Esophagus squamous epithelium (tissue), 5 donors: ENCODE measurements around the gene UTP4. TPM values are rescaled to one million over a fixed set of nuclear protein-coding genes. Genes with fewer than 3 reads are reported as not detected.

Source experiments
- DNase-seq: peaks from one replicate; lab custom pipeline; 2025; lab: John Stamatoyannopoulos, UW
- H3K27ac ChIP-seq, 4 donors: fragments of 200-600 bp; sonication (generic); one replicate each; pipeline ENCODE4 v1.5.1; 2016 to 2019; ENCODE audit warnings: mild to moderate bottlenecking in 1 of 4
- H3K27me3 ChIP-seq, 4 donors: fragments of 200-600 bp; sonication (generic); 1 replicate in 3 of 4; 2 replicates in 1 of 4; pipeline versions ENCODE4 v1.5.1 to v1.6.0; 2017 to 2021; ENCODE audit warnings: antibody characterized with exemption in 1 of 4
- H3K36me3 ChIP-seq, 3 donors: fragments of 200-600 bp; sonication (generic); one replicate each; pipeline ENCODE4 v1.5.1; 2016 to 2019
- H3K4me1 ChIP-seq, 3 donors: fragments of 200-600 bp; sonication (generic); one replicate each; pipeline ENCODE4 v1.5.1; 2017 to 2019
- H3K4me3 ChIP-seq, 4 donors: fragments of 200-600 bp; sonication (generic); 1 replicate in 3 of 4; 2 replicates in 1 of 4; pipeline ENCODE4 v1.5.1; 2016 to 2019; ENCODE audit warnings: mild to moderate bottlenecking in 2 of 4, moderate library complexity in 1 of 4
- H3K9me3 ChIP-seq, 3 donors: fragments of 200-600 bp; sonication (generic); one replicate each; pipeline ENCODE4 v1.5.1; 2016 to 2019
- CTCF ChIP-seq, 6 experiments: fragments of 450-650 bp in 4 of 6; fragments of 200-600 bp in 2 of 6; sonication (generic) in 2 of 6; IDR thresholded peaks; one replicate each; pipeline ENCODE4 v1.5.1; 2016 to 2019; ENCODE audit warnings: antibody characterized with exemption in 6 of 6, mild to moderate bottlenecking in 4 of 6, moderate library complexity in 4 of 6
- POLR2A ChIP-seq, 4 donors: fragments of 450-650 bp; IDR thresholded peaks; one replicate each; pipeline ENCODE4 v1.6.1; 2017; ENCODE audit warnings: antibody characterized with exemption in 4 of 4, mild to moderate bottlenecking in 4 of 4, moderate library complexity in 3 of 4
- WGBS, 2 donors: methylation state at CpG; one replicate each; pipeline ENCODE4 v1.1.5; 2018; 5-methylcytosine and 5-hydroxymethylcytosine counted together
- intact Hi-C: fragments of 100-400 bp; cut with DNase I; formaldehyde crosslinking; loops from one replicate; pipeline ENCODE4 v1.15.0; 2022
- small RNA-seq, 4 donors: library from RNA; depleted of rRNA; stranded (forward); fragments of <200 nt; gene quantifications; one replicate each; pipeline ENCODE3, GENCODE V24; 2016
- total RNA-seq, 4 donors: library from RNA; depleted of rRNA; stranded (reverse); fragments of >200 nt; gene quantifications; one replicate each; pipeline ENCODE4 v1.1.0, GENCODE V29; 2016
- donor health status: DM: yes; HTN: yes; CAD: no.

The UTP4 gene
- total RNA-seq, 4 donors from 2014 or later: 18.3 to 42.2 (median 28.6) TPM

- peaks cover 12 to 96% (median 50%) of the 10 kb centered on the region in 3 donors for H3K4me1 ChIP-seq
- no peaks in the 10 kb centered on the region for H3K36me3 ChIP-seq
- H3K4me3 ChIP-seq: no peak overlapping the region
- 30 to 44% methylated on average over 2 of the region's 2 CpGs for WGBS, 2 donors
- no peaks in the 10 kb centered on the region for H3K9me3 ChIP-seq
- intact Hi-C loops: no loop called here
- DNase-seq: no peak
- H3K27ac ChIP-seq: peak overlapping the region in 3 of 4 donors; percentile 31 to 59 (median 49)
- TF ChIP-seq CTCF (IDR thresholded peaks at IDR 0.05) (no peak), POLR2A (IDR thresholded peaks at IDR 0.05) (no peak)
- H3K27me3 ChIP-seq: no peaks in the 10 kb centered on the region
Observed at GRCh38 chr16:69201291-69201690, 68.8 kb downstream of the UTP4 start.

- no peaks in the 10 kb centered on the region for H3K36me3 ChIP-seq
- H3K27me3 ChIP-seq: no peaks in the 10 kb centered on the region
- H3K4me1 ChIP-seq: peaks cover 12 to 93% (median 50%) of the 10 kb centered on the region in 3 donors
- 21 to 40% methylated on average over 2 of the region's 2 CpGs for WGBS, 2 donors
- intact Hi-C loops: no loop called here
- H3K27ac ChIP-seq: peak overlapping the region in 3 of 4 donors; percentile 49 to 66 (median 59)
- TF ChIP-seq POLR2A (IDR thresholded peaks at IDR 0.05) (no peak), CTCF (IDR thresholded peaks at IDR 0.05) (no peak)
- DNase-seq: no peak
- no peak overlapping the region for H3K4me3 ChIP-seq
- no peaks in the 10 kb centered on the region for H3K9me3 ChIP-seq
Observed at GRCh38 chr16:69201787-69202186, 69.3 kb downstream of the UTP4 start.

- H3K36me3 ChIP-seq: no peaks in the 10 kb centered on the region
Observed at GRCh38 chr16:69204172-69204571, 71.7 kb downstream of the UTP4 start.

GRCh38 chr16:69209735-69210134, 77.3 kb downstream of the UTP4 start:
- TF ChIP-seq POLR2A (IDR thresholded peaks at IDR 0.05): no peak
- TF ChIP-seq CTCF (IDR thresholded peaks at IDR 0.05): no peak
- peaks cover 0 to 6% (median 0%) of the 10 kb centered on the region in 3 donors for H3K36me3 ChIP-seq
- no peak for DNase-seq
- H3K4me1 ChIP-seq: peaks cover 0 to 19% (median 12%) of the 10 kb centered on the region in 3 donors
- no peaks in the 10 kb centered on the region for H3K9me3 ChIP-seq
- no peak overlapping the region for H3K27ac ChIP-seq
- 86 to 88% methylated on average over 4 of the region's 4 CpGs for WGBS, 2 donors
- no peaks in the 10 kb centered on the region for H3K27me3 ChIP-seq
- H3K4me3 ChIP-seq: no peak overlapping the region
- intact Hi-C loops: no loop called here

More at GRCh38 chr16:69204172-69204571, 71.7 kb downstream of the UTP4 start:
- TF ChIP-seq POLR2A (IDR thresholded peaks at IDR 0.05): no peak
- no peak for TF ChIP-seq CTCF (IDR thresholded peaks at IDR 0.05)
- Histone ChIP-seq H3K4me3 (no peak overlapping the region), H3K27me3 (no peaks in the 10 kb centered on the region), H3K4me1 (peaks cover 12 to 75% (median 45%) of the 10 kb centered on the region in 3 donors), H3K27ac (peak overlapping the region; percentile 9 to 62 (median 38)), H3K9me3 (no peaks in the 10 kb centered on the region)
- intact Hi-C loops: no loop called here
- no peak for DNase-seq

- Histone ChIP-seq H3K27ac (peak overlapping the region in 2 of 4 donors; percentile 28 to 33), H3K4me1 (peaks cover 11 to 58% (median 20%) of the 10 kb centered on the region in 3 donors), H3K9me3 (no peaks in the 10 kb centered on the region), H3K27me3 (no peaks in the 10 kb centered on the region), H3K36me3 (peaks cover 0 to 5% (median 0%) of the 10 kb centered on the region in 3 donors), H3K4me3 (no peak overlapping the region)
- intact Hi-C loops: no loop called here
- no peak for DNase-seq
- TF ChIP-seq CTCF (IDR thresholded peaks at IDR 0.05) (no peak), POLR2A (IDR thresholded peaks at IDR 0.05) (no peak)
- WGBS, 2 donors: 17 to 44% methylated on average over 1 of the region's 1 CpG
Observed at GRCh38 chr16:69217433-69217832, 85.0 kb downstream of the UTP4 start.

Small RNA genes within 50 kb of the gene (small RNA-seq; reads per million reads assigned to genes)
- 0 reads per million in 4 donors for gene RF00019
- 0 reads per million in 4 donors for gene RNU6-22P

Other genes with a start within 250 kb of the UTP4 start
- gene HAS3, start 27.0 kb upstream of the UTP4 start, total RNA-seq: 100 to 1,000 TPM in 1 of 4 donors, 10 to 100 TPM in 3; 15.8 to 103 (median 51.4) TPM
- gene CHTF8, start 61 bp upstream of the UTP4 start, total RNA-seq: 10 to 100 TPM; 51.2 to 83.4 (median 63.4) TPM
- 10 to 100 TPM; 25.5 to 49.6 (median 25.9) TPM for gene SNTB2, start 54.5 kb downstream of the UTP4 start, total RNA-seq
- gene VPS4A, start 178.7 kb downstream of the UTP4 start, total RNA-seq: 10 to 100 TPM; 21.5 to 38.9 (median 24.9) TPM
- gene PDF, start 197.9 kb downstream of the UTP4 start, total RNA-seq: 10 to 100 TPM; 14.3 to 21.8 (median 21.4) TPM
- gene COG8, start 206.9 kb downstream of the UTP4 start, total RNA-seq: 10 to 100 TPM; 24.0 to 36.0 (median 30.1) TPM
- gene NIP7, start 207.1 kb downstream of the UTP4 start, total RNA-seq: 10 to 100 TPM; 14.1 to 29.6 (median 25.5) TPM
- not detected for gene TMED6, start 219.1 kb downstream of the UTP4 start, total RNA-seq